ENCODE data around the gene LILRB3. TPM values are rescaled to one million over a fixed set of nuclear protein-coding genes. Genes with fewer than 3 reads are reported as not detected.
"Not testable (repeated sequence)": the region's sequence is repeated elsewhere in the genome, so short reads cannot be mapped to it uniquely, and the experiment has no call there.

LILRB3 gene
- total RNA-seq, 1 donor from 2014 or later = not detected

DNA sequence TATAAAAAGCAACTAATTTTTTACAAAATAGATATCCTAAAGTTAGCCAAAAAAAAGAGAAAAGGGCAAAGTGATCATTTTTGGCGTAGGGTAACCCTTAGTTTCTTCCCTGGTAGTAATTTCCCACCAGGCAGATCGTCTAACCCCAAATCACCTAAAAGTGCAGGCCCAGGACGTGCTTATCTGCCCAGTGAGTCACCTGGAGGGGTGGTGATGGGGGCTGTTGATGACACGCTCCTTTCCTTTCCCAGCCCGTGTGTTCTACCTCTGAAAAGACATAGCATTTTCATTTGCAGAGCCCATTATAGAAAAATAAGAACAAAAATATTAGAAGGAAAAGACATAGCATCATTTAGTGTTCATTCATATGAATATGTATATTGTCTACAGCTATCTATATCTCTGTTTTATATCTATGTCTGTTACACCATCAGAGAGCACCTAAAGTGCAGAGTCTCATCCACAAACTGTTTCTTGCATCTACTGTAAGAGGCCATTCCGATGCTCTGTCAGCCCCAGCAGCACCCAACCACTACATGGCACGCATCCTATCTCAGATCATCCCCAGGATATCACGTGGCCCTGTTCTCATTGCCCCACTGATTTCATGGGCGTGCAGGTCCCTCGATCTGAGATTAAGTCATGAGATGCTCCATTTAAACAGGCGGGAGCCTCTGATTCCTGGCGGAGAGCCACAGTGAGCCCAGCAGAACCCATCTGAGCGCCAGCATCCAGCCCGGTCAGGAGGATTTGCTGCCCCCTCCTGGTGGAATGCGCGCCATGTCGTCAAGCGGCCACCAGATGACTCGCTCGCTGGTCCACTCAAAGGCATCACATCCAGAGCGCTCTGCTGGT is 8.5 kb upstream of the LILRB3 start:
- H3K27me3 Mint-ChIP-seq (ENCODE audit: low read depth) = peaks cover 40% of the 10 kb centered on the region
- no peak overlapping the region for H3K27ac Mint-ChIP-seq (ENCODE audit: unreplicated experiment)
- H3K4me1 Mint-ChIP-seq = peaks cover 4% of the 10 kb centered on the region
- TF ChIP-seq, protein P1, sequence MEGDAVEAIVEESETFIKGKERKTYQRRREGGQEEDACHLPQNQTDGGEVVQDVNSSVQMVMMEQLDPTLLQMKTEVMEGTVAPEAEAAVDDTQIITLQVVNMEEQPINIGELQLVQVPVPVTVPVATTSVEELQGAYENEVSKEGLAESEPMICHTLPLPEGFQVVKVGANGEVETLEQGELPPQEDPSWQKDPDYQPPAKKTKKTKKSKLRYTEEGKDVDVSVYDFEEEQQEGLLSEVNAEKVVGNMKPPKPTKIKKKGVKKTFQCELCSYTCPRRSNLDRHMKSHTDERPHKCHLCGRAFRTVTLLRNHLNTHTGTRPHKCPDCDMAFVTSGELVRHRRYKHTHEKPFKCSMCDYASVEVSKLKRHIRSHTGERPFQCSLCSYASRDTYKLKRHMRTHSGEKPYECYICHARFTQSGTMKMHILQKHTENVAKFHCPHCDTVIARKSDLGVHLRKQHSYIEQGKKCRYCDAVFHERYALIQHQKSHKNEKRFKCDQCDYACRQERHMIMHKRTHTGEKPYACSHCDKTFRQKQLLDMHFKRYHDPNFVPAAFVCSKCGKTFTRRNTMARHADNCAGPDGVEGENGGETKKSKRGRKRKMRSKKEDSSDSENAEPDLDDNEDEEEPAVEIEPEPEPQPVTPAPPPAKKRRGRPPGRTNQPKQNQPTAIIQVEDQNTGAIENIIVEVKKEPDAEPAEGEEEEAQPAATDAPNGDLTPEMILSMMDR (conservative IDR thresholded peaks at IDR 0.05) = peak; percentile 99
- peaks cover 2% of the 10 kb centered on the region for H3K36me3 Mint-ChIP-seq (ENCODE audit: low read depth)
- H3K9me3 Mint-ChIP-seq = peaks cover 14% of the 10 kb centered on the region
- H3K4me3 Mint-ChIP-seq = no peak overlapping the region
- peak; percentile 98 for DNase-seq (ENCODE audit: low read depth, low spot score)

DNA sequence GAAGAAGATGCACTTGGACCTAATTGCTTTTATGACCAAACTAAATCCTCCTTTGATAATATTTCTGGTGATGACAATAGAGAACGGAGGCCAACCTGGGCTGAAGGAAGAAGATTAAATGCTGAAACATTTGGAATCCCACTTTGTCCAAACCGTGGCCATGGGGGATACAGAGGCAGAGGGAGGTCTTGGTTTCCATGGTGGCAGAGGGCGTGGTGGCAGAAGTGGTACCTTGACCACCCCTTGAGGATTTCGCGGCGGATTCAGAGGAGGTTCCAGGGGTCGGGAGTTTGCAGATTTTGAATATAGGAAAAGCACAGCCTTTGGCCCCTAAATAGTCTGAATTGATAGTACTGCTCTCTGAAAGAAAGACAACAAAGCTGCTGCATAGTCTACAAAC is 7.2 kb upstream of the LILRB3 start:
- Mint-ChIP-seq H3K9me3 (peaks cover 14% of the 10 kb centered on the region), H3K27ac (ENCODE audit: unreplicated experiment) (no peak overlapping the region), H3K4me3 (no peak overlapping the region), H3K4me1 (peaks cover 4% of the 10 kb centered on the region), H3K36me3 (ENCODE audit: low read depth) (peaks cover 2% of the 10 kb centered on the region), H3K27me3 (ENCODE audit: low read depth) (peaks cover 35% of the 10 kb centered on the region)
- DNase-seq (ENCODE audit: low read depth, low spot score) = no peak
- TF ChIP-seq, protein P1 (conservative IDR thresholded peaks at IDR 0.05) = no peak

DNA sequence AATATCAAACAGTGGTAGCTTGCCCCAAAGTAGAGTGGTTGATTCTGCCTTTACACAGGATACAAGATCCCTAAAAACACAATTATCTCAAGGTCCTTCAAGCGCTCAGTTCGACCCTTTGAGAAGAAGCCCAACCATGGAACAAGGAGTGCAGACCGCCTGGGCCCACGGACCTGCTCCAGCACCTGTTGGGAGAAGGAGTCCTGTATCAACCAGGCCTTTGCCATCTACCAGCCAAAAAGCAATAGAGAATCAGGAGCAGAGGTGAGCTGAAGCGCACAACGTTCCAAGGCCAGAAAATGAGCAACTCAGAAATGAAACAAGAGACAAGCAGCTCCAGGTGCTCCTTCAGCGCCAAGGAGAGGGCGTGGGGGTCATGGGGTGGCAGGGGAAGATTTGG is 6.3 kb upstream of the LILRB3 start:
- Mint-ChIP-seq H3K36me3 (ENCODE audit: low read depth) (peaks cover 2% of the 10 kb centered on the region), H3K9me3 (peaks cover 6% of the 10 kb centered on the region), H3K27me3 (ENCODE audit: low read depth) (peaks cover 26% of the 10 kb centered on the region), H3K4me3 (no peak overlapping the region), H3K27ac (ENCODE audit: unreplicated experiment) (no peak overlapping the region), H3K4me1 (peaks cover 4% of the 10 kb centered on the region)
- DNase-seq (ENCODE audit: low read depth, low spot score) = no peak
- TF ChIP-seq, protein P1 (conservative IDR thresholded peaks at IDR 0.05) = no peak

GRCh38 chr19:54224619-54225018 is 1.8 kb upstream of the LILRB3 start:
- not testable (repeated sequence) for H3K4me1 Mint-ChIP-seq; DNase-seq (ENCODE audit: low read depth, low spot score); H3K36me3 Mint-ChIP-seq (ENCODE audit: low read depth); H3K4me3 Mint-ChIP-seq; H3K9me3 Mint-ChIP-seq; H3K27ac Mint-ChIP-seq (ENCODE audit: unreplicated experiment)
- H3K27me3 Mint-ChIP-seq (ENCODE audit: low read depth) = peaks cover 18% of the 10 kb centered on the region

DNA sequence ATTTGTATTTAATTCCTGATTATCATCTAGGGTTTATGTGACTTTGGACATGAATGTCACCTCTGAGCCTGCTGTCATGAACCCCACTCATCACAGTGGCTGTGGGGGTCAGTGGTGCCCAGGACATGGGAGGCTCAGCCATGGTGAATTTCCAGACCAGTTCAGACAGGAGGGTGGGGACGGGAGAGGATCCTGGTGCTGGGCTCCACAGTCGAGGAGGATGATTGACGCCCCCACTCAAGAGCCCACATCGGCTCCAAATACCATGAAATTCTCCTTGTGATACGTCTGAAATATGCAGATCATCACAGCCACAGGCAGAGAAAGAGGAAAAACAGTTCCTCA is 1.1 kb upstream of the LILRB3 start:
- not testable (repeated sequence) for DNase-seq (ENCODE audit: low read depth, low spot score); H3K27ac Mint-ChIP-seq (ENCODE audit: unreplicated experiment); H3K4me3 Mint-ChIP-seq; H3K4me1 Mint-ChIP-seq; H3K36me3 Mint-ChIP-seq (ENCODE audit: low read depth); H3K9me3 Mint-ChIP-seq
- H3K27me3 Mint-ChIP-seq (ENCODE audit: low read depth) = peaks cover 13% of the 10 kb centered on the region

GRCh38 chr19:54223277-54223936 is 600 bp upstream of the LILRB3 start:
- peak overlapping the region; percentile 75 for H3K27ac Mint-ChIP-seq (ENCODE audit: unreplicated experiment)
- not testable (repeated sequence) for H3K4me3 Mint-ChIP-seq; H3K36me3 Mint-ChIP-seq (ENCODE audit: low read depth); H3K9me3 Mint-ChIP-seq; H3K4me1 Mint-ChIP-seq; DNase-seq (ENCODE audit: low read depth, low spot score)
- peaks cover 12% of the 10 kb centered on the region for H3K27me3 Mint-ChIP-seq (ENCODE audit: low read depth)

DNA sequence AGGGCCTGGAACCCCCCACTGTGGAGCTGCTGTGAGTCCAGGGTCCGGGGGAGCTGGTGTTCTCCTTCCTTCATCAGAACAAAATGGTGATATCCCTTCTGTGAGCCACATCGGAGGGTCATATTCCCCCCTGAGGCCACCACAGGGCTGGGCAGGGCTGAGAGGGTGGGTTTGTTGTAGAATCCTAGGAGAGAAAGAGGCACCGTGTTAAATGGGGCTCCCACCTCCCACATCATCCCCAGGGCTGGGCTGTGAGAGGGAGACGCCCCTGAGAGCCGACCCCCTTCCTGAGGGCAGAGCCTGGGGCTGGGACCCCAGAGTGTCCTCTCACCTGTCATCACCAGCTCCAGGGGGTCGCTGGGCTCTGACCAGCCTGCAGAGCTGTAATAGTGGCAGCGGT is 860 bp downstream of the LILRB3 start:
- H3K27ac Mint-ChIP-seq (ENCODE audit: unreplicated experiment) = not testable (repeated sequence)

GRCh38 chr19:54219702-54220101 is 3.1 kb downstream of the LILRB3 start:
- H3K27me3 Mint-ChIP-seq (ENCODE audit: low read depth); DNase-seq (ENCODE audit: low read depth, low spot score); H3K36me3 Mint-ChIP-seq (ENCODE audit: low read depth); H3K9me3 Mint-ChIP-seq; H3K4me3 Mint-ChIP-seq; H3K27ac Mint-ChIP-seq (ENCODE audit: unreplicated experiment): not testable (repeated sequence)
- H3K4me1 Mint-ChIP-seq = peaks cover 20% of the 10 kb centered on the region

More for the DNA sequence above, 860 bp downstream of the LILRB3 start:
- H3K4me3 Mint-ChIP-seq; H3K9me3 Mint-ChIP-seq; H3K27me3 Mint-ChIP-seq (ENCODE audit: low read depth); DNase-seq (ENCODE audit: low read depth, low spot score); H3K36me3 Mint-ChIP-seq (ENCODE audit: low read depth): not testable (repeated sequence)
- peaks cover 14% of the 10 kb centered on the region for H3K4me1 Mint-ChIP-seq

Data from neural crest cell (in vitro differentiated cells).